ENCODE data around the gene TMEM169.

TMEM169 gene

DNA sequence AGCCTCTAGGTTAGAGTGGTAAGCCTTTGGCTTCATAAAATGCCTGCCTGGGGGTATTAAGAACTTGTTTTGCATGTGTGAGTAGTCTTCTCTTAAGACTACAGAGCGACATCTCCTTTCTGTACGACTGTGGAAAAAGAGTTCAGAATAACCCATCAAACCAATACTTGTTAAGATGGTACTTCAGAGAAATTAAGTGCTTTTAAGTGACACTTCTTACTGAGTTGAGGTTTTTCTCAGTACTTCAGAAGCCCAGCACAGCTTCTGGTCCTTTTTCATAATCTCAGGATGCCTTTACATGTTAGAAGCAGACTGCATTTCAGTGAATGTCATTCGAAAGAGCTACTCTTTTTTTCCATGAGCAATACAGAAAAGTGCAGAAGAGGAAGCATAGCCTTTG lies 38.3 kb downstream of the TMEM169 start:
- TF ChIP-seq CTCF (IDR thresholded peaks at IDR 0.05; ENCODE audit: control insufficient read depth, extremely low read depth, insufficient read depth): no peak
- no peak for DNase-seq (ENCODE audit: low read depth)
- H3K4me3 ChIP-seq (ENCODE audit: low read depth, low read length): no peak overlapping the region

GRCh38 chr2:216121255-216121654 lies 39.5 kb downstream of the TMEM169 start:
- no peak for DNase-seq (ENCODE audit: low read depth)
- no peak overlapping the region for H3K4me3 ChIP-seq (ENCODE audit: low read depth, low read length)
- TF ChIP-seq CTCF (IDR thresholded peaks at IDR 0.05; ENCODE audit: control insufficient read depth, extremely low read depth, insufficient read depth): no peak

GRCh38 chr2:216126943-216127342 lies 45.2 kb downstream of the TMEM169 start:
- no peak for TF ChIP-seq CTCF (IDR thresholded peaks at IDR 0.05; ENCODE audit: control insufficient read depth, extremely low read depth, insufficient read depth)
- no peak overlapping the region for H3K4me3 ChIP-seq (ENCODE audit: low read depth, low read length)
- DNase-seq (ENCODE audit: low read depth): no peak

- no peak for DNase-seq (ENCODE audit: low read depth)
- TF ChIP-seq CTCF (IDR thresholded peaks at IDR 0.05; ENCODE audit: control insufficient read depth, extremely low read depth, insufficient read depth): peak; percentile 6; the same call in 1 of the 2 replicates
These were observed 48.7 kb downstream of the TMEM169 start for GRCh38 chr2:216130346-216130971.

DNA sequence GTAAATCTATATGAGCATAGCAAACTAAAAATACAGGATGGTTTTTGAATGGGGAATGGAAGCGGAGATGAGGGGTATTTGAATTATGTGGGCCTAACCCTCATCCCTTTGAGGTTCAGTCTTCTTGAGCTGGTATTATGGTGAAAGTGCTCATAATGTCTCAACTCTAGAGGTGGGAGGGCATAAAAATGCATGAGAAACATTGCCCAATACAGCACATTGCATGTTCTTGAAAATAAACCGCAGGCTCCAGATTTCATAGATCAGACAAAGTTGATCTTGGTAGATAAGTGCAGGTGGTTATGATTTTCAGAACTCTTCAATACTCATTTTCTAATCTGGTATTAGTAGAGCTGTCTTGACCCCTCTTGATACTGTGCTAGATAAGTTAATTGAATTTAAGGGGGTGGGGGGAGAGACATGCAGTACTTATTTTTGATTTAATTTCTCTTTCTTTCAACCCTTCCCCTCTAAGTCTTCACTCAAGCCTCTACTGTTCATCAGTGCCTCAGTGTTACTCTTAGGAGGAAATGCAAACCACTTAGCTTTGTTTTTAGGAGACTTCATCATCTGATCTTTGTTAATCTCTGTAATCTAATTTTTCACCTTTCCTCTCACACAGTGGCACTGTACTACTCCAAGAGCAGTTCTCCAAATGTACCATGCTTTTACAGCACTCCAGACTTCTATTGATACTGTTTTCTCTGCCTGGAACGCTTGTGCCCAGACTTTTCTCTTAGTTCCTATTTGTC lies 49.6 kb downstream of the TMEM169 start:
- no peak overlapping the region for H3K4me3 ChIP-seq (ENCODE audit: low read depth, low read length)
- TF ChIP-seq CTCF (IDR thresholded peaks at IDR 0.05; ENCODE audit: control insufficient read depth, extremely low read depth, insufficient read depth): no peak
- no peak for DNase-seq (ENCODE audit: low read depth)

More at GRCh38 chr2:216130346-216130971, 48.7 kb downstream of the TMEM169 start:
- no peak overlapping the region for H3K4me3 ChIP-seq (ENCODE audit: low read depth, low read length)

- H3K4me3 ChIP-seq (ENCODE audit: low read depth, low read length): no peak overlapping the region
- peak; percentile 77 for DNase-seq (ENCODE audit: low read depth)
- TF ChIP-seq CTCF (IDR thresholded peaks at IDR 0.05; ENCODE audit: control insufficient read depth, extremely low read depth, insufficient read depth): no peak
These were observed 50.9 kb downstream of the TMEM169 start for GRCh38 chr2:216132585-216132984.
